Measurements from ENCODE around the gene FGF3. TPM values are rescaled to one million over a fixed set of nuclear protein-coding genes. Genes with fewer than 3 reads are reported as not detected.

The FGF3 gene
- total RNA-seq (not detected), total RNA-seq (0 to 0.09 (median 0) reads per million in 172 experiments)
- not detected for polyA plus RNA-seq (2013, experiment 1 of 2)
- polyA plus RNA-seq (2013, experiment 2 of 2) = not detected

DNA sequence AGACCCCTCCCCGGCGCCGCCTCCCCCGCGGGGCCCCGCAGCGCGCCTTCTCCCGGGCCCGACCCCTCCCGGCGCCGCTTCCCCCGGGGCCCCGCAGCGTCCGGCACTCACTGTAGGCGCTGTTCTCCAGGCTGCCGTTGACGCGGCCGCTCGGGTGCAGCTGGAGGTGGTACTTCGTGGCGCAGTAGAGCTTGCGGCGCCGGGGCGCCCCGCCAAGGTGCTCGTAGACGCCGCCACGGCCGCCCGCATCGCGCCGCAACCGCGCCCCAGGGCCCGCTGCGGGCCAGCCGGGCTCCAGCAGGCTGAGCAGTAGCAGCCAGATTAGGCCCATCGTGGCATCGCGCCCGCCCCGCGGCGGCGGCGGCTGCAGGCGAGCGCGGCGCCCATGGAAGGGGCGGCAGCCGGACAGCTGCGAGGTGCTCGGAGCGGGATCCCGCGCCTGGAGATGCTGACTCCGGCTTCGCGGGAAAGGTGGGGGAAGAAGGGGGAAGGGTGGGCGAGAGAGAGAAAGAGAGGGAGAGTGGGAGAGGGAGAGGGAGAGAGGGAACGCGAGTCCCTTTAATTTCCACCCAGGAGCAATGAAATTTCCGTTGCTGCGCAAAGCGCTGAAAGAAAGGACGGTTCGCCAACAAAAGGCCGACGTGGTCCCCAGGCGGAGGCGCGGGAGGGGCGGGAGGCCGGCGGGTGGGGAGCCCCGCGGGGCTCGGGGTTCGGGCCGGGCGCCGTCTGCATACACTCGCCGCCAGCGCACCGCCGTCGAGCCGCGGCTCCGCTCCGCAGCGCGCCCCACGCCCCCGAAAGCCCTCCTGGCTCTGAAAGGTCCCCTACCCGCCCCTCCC lies at the start of gene FGF3:
Gene FGF3 (minus strand): TSS at position 814 of the 839 bp plus-strand sequence. CDS start 483 bp downstream, at position 331.
- H3K27ac ChIP-seq (ENCODE audit: low read depth in 1 of 2, low read length in 2 of 2) = no peak within 1 kb of the TSS
- no peak for TF ChIP-seq CTCF (IDR thresholded peaks at IDR 0.05)
- Mint-ChIP-seq H3K9me3 (no peaks in the 10 kb centered on the region), H3K27ac (no peak within 1 kb of the TSS), H3K36me3 (ENCODE audit: low read depth) (no peaks in the 10 kb centered on the region), H3K27me3 (peaks cover 52% of the 10 kb centered on the region), H3K4me3 (no peak within 1 kb of the TSS), H3K4me1 (ENCODE audit: low read depth) (no peaks in the 10 kb centered on the region)
- H3K36me3 ChIP-seq (ENCODE audit: insufficient read depth, low read length) = no peaks in the 10 kb centered on the region
- peaks cover 19 to 53% of the 10 kb centered on the region in 2 experiments for H3K27me3 ChIP-seq (ENCODE audit: control insufficient read depth in 1 of 2, insufficient read depth in 2 of 2, low read length in 2 of 2)
- ATAC-seq (ENCODE audit: poor library complexity) (no peak), DNase-seq (no peak)
- ChIA-PET POLR2A (no interaction called here), CTCF (no interaction called here)
- peaks cover 0 to 8% of the 10 kb centered on the region in 2 experiments for H3K9me3 ChIP-seq (ENCODE audit: control insufficient read depth in 1 of 2, insufficient read depth in 1 of 2, low read length in 2 of 2)
- no peak within 1 kb of the TSS for H3K4me3 ChIP-seq (ENCODE audit: low read length)
- H3K4me1 ChIP-seq (ENCODE audit: insufficient read depth, low read length) = no peaks in the 10 kb centered on the region
- intact Hi-C loops (cut with DNase I, micrococcal nuclease) = no loop called here

DNA sequence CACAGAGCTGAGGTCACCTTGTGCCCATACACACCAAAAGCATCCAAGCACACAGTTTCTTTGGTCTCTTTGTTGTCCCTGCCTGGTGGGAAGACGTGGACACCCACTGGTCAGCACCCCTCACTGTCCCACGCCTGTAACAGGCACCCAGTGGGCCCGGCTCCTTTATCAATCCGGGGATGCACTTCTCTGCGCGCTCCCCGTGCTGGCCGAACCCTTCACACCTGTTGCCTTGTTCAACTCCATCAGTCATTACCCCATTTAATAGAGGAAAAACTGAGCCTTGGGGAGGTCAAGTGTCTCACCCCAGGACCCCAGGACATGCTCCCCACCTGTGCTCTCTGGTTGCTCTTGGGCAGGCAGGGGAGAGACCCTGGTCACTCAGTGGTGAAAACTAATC lies 49.7 kb upstream of the FGF3 start:
- POLR2A ChIA-PET = no interaction called here
- ATAC-seq (ENCODE audit: poor library complexity) = no peak
- peaks cover 30% of the 10 kb centered on the region for H3K27me3 Mint-ChIP-seq

More for the DNA sequence above, 49.7 kb upstream of the FGF3 start:
- peaks cover 0 to 7% of the 10 kb centered on the region in 2 experiments for H3K9me3 ChIP-seq (ENCODE audit: control insufficient read depth in 1 of 2, insufficient read depth in 1 of 2, low read length in 2 of 2)
- no peak overlapping the region for H3K27ac ChIP-seq (ENCODE audit: low read depth in 1 of 2, low read length in 2 of 2)
- intact Hi-C loops (cut with DNase I, micrococcal nuclease) = no loop called here
- no peak overlapping the region for H3K4me3 ChIP-seq (ENCODE audit: low read length)
- no peaks in the 10 kb centered on the region for H3K4me1 ChIP-seq (ENCODE audit: insufficient read depth, low read length)
- Mint-ChIP-seq H3K9me3 (no peaks in the 10 kb centered on the region), H3K36me3 (ENCODE audit: low read depth) (no peaks in the 10 kb centered on the region), H3K4me3 (no peak overlapping the region), H3K4me1 (ENCODE audit: low read depth) (no peaks in the 10 kb centered on the region), H3K27ac (no peak overlapping the region)
- peaks cover 3% of the 10 kb centered on the region in 2 experiments for H3K27me3 ChIP-seq (ENCODE audit: control insufficient read depth in 1 of 2, insufficient read depth in 2 of 2, low read length in 2 of 2)
- no peak for TF ChIP-seq CTCF (IDR thresholded peaks at IDR 0.05)
- CTCF ChIA-PET = no interaction called here
- no peaks in the 10 kb centered on the region for H3K36me3 ChIP-seq (ENCODE audit: insufficient read depth, low read length)
- no peak for DNase-seq

All from CD4-positive, alpha-beta T cell (primary cell).